Subcutaneous abdominal adipose tissue (tissue), 5 donors: ENCODE data around the gene ELOVL1.
A peak's percentile ranks its signal among the peaks of the same experiment; 100 is the strongest.

Experiments used
- H3K27ac ChIP-seq: one replicate; pipeline ENCODE4 v1.7.0; 2013; ENCODE audit warnings: low read depth, mild to moderate bottlenecking, inconsistent platforms, low read length, moderate library complexity
- H3K27me3 ChIP-seq, 5 donors: one replicate each; pipeline ENCODE4 v1.7.0; 2013; ENCODE audit warnings: low read length in 5 of 5, inconsistent platforms in 1 of 5; ENCODE audit not compliant: control insufficient read depth in 5 of 5, insufficient read depth in 4 of 5
- H3K36me3 ChIP-seq, 5 donors: one replicate each; pipeline ENCODE4 v1.7.0; 2013; ENCODE audit warnings: low read length in 5 of 5; ENCODE audit not compliant: control insufficient read depth in 5 of 5, insufficient read depth in 5 of 5
- H3K4me1 ChIP-seq, 5 donors: one replicate each; pipeline ENCODE4 v1.7.0; 2013; ENCODE audit warnings: low read length in 5 of 5, mild to moderate bottlenecking in 3 of 5, moderate library complexity in 1 of 5; ENCODE audit not compliant: control insufficient read depth in 5 of 5, insufficient read depth in 5 of 5
- H3K4me3 ChIP-seq, 5 donors: one replicate each; pipeline ENCODE4 v1.7.0; 2013; ENCODE audit warnings: low read length in 5 of 5, low read depth in 1 of 5
- H3K9ac ChIP-seq, 5 donors: one replicate each; pipeline ENCODE4 v1.7.0; 2013; ENCODE audit warnings: low read length in 5 of 5, mild to moderate bottlenecking in 4 of 5, moderate library complexity in 3 of 5
- H3K9me3 ChIP-seq, 5 donors: one replicate each; pipeline ENCODE4 v1.7.0; 2013; ENCODE audit warnings: low read length in 5 of 5; ENCODE audit not compliant: control insufficient read depth in 5 of 5
- donor health status: healthy.
- donor health status: healthy.
- donor health status: healthy.
- donor health status: healthy.
- donor health status: healthy.

The ELOVL1 gene

DNA sequence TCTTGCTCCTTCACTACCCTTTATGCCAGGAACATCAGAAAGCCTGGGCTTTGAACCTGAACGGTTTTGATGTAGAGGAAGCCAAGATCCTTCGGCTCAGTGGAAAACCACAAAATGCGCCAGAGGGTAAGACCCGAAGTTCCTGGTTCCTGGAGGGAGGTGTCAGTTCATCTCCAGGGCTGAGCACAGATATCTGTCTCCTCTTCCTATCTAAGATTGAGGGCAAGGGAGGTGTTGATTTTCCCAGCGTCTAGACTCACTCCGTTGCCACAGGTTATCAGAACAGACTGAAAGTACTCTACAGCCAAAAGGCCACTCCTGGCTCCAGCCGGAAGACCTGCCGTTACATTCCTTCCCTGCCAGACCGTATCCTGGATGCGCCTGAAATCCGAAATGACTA lies 8.1 kb downstream of the ELOVL1 start:
- peak overlapping the region in 1 of 5 donors; percentile 39 for H3K9ac ChIP-seq
- H3K9me3 ChIP-seq: no peaks in the 10 kb centered on the region
- no peak overlapping the region for H3K27ac ChIP-seq
- H3K4me3 ChIP-seq: no peak overlapping the region
- peaks cover 8 to 48% (median 43%) of the 10 kb centered on the region in 5 donors for H3K36me3 ChIP-seq
- no peaks in the 10 kb centered on the region for H3K27me3 ChIP-seq
- peaks cover 0 to 22% (median 15%) of the 10 kb centered on the region in 5 donors for H3K4me1 ChIP-seq

- peak within 1 kb of the TSS; percentile 63 to 88 (median 78) for H3K4me3 ChIP-seq
- H3K36me3 ChIP-seq: peaks cover 8 to 42% (median 36%) of the 10 kb centered on the region in 5 donors
- H3K4me1 ChIP-seq: peaks cover 0 to 22% (median 15%) of the 10 kb centered on the region in 5 donors
- H3K9ac ChIP-seq: peak within 1 kb of the TSS; percentile 77 to 96 (median 84)
- H3K27me3 ChIP-seq: no peaks in the 10 kb centered on the region
- peak within 1 kb of the TSS; percentile 91 for H3K27ac ChIP-seq
- no peaks in the 10 kb centered on the region for H3K9me3 ChIP-seq
Observed at GRCh38 chr1:43358746-43359693, 8.8 kb downstream of the ELOVL1 start, which contains the start of gene CDC20. Gene CDC20 (plus strand): TSS chr1:43358981. CDS start chr1:43359216, 235 bp downstream.

GRCh38 chr1:43358121-43358745 lies 9.6 kb downstream of the ELOVL1 start:
- H3K27ac ChIP-seq: peak overlapping the region; percentile 91

GRCh38 chr1:43357251-43357650 lies 10.6 kb downstream of the ELOVL1 start:
- Histone ChIP-seq H3K4me3 (no peak overlapping the region), H3K27ac (no peak overlapping the region), H3K27me3 (no peaks in the 10 kb centered on the region), H3K36me3 (peaks cover 8 to 24% (median 22%) of the 10 kb centered on the region in 5 donors), H3K9ac (no peak overlapping the region), H3K9me3 (no peaks in the 10 kb centered on the region), H3K4me1 (peaks cover 0 to 17% (median 15%) of the 10 kb centered on the region in 5 donors)

More at GRCh38 chr1:43358121-43358745, 9.6 kb downstream of the ELOVL1 start:
- H3K4me1 ChIP-seq: peaks cover 0 to 17% (median 15%) of the 10 kb centered on the region in 5 donors
- H3K4me3 ChIP-seq: peak overlapping the region; percentile 63 to 88 (median 78)
- H3K9ac ChIP-seq: peak overlapping the region; percentile 77 to 96 (median 84)
- no peaks in the 10 kb centered on the region for H3K9me3 ChIP-seq
- no peaks in the 10 kb centered on the region for H3K27me3 ChIP-seq
- peaks cover 8 to 34% (median 28%) of the 10 kb centered on the region in 5 donors for H3K36me3 ChIP-seq

DNA sequence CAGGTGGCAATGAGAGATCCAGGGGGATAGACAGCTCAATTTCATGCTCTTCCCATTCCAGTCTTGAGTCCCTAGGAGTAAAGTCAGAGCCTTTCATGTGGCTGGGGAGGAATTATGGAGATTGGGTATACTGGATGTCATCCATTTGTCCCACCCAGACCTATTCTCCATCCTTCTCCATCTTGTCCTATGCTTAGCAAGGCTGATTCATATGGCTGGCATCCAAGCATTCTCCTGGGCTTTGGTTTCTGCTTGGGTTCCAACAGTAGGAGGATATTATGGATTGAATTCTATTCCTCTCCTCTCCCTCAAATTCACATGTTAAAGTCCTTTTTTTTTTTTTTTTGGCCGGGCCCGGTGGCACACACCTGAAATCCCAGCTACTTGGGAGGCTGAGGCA lies 12.9 kb downstream of the ELOVL1 start:
- Histone ChIP-seq H3K4me3 (no peak overlapping the region), H3K27ac (no peak overlapping the region), H3K4me1 (peaks cover 0 to 17% (median 15%) of the 10 kb centered on the region in 5 donors), H3K36me3 (peaks cover 0 to under 1% (median 0%) of the 10 kb centered on the region in 5 donors), H3K9ac (no peak overlapping the region), H3K9me3 (no peaks in the 10 kb centered on the region), H3K27me3 (no peaks in the 10 kb centered on the region)

- peaks cover 0 to 19% (median 19%) of the 10 kb centered on the region in 5 donors for H3K4me1 ChIP-seq
- H3K27ac ChIP-seq: no peak overlapping the region
- no peak overlapping the region for H3K4me3 ChIP-seq
- no peaks in the 10 kb centered on the region for H3K27me3 ChIP-seq
- H3K9ac ChIP-seq: no peak overlapping the region
- no peaks in the 10 kb centered on the region for H3K9me3 ChIP-seq
- H3K36me3 ChIP-seq: no peaks in the 10 kb centered on the region
Observed at GRCh38 chr1:43354471-43354870, 13.3 kb downstream of the ELOVL1 start.

DNA sequence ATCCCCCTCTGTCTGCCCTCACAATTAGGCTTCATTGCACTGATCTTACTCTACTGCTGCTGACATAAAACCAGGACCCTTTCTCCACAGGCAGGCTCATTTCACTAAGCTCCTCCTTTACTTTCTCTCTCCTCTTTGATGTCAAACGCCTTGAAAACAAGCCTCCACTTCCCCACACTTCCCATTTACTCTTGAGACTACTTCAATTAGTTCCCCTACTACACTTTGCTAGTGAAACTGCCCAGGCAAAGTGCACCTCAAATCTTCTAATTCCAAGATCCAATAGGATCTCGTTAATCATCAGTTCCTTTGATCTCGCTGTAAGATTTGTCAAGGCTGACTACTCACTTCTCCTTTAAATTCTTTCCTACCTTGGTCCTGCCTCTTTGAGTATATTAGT lies 14.9 kb downstream of the ELOVL1 start:
- Histone ChIP-seq H3K4me3 (no peak overlapping the region), H3K9me3 (no peaks in the 10 kb centered on the region), H3K9ac (no peak overlapping the region), H3K27me3 (no peaks in the 10 kb centered on the region), H3K36me3 (no peaks in the 10 kb centered on the region), H3K4me1 (peaks cover 0 to 20% (median 16%) of the 10 kb centered on the region in 5 donors), H3K27ac (no peak overlapping the region)

GRCh38 chr1:43352351-43352705 lies 15.5 kb downstream of the ELOVL1 start:
- H3K4me3 ChIP-seq: no peak overlapping the region
- no peaks in the 10 kb centered on the region for H3K27me3 ChIP-seq
- peaks cover 0 to 17% (median 14%) of the 10 kb centered on the region in 5 donors for H3K4me1 ChIP-seq
- no peaks in the 10 kb centered on the region for H3K36me3 ChIP-seq
- no peak overlapping the region for H3K27ac ChIP-seq
- H3K9me3 ChIP-seq: no peaks in the 10 kb centered on the region
- no peak overlapping the region for H3K9ac ChIP-seq

GRCh38 chr1:43351421-43352350 lies 16.1 kb downstream of the ELOVL1 start:
- peaks cover 0 to 17% (median 14%) of the 10 kb centered on the region in 5 donors for H3K4me1 ChIP-seq
- H3K27me3 ChIP-seq: no peaks in the 10 kb centered on the region
- H3K9ac ChIP-seq: no peak overlapping the region
- no peaks in the 10 kb centered on the region for H3K36me3 ChIP-seq
- no peak overlapping the region for H3K27ac ChIP-seq
- H3K4me3 ChIP-seq: no peak overlapping the region
- H3K9me3 ChIP-seq: no peaks in the 10 kb centered on the region
